Small intestine (tissue), 7 donors: ENCODE results near the gene F11R. TPM values are rescaled to one million over a fixed set of nuclear protein-coding genes. Genes with fewer than 3 reads are reported as not detected.
"Not testable (repeated sequence)": the region's sequence is repeated elsewhere in the genome, so short reads cannot be mapped to it uniquely, and the experiment has no call there.

ENCODE experiments used
- DNase-seq, 2 donors: peaks; one replicate each; pipeline versions ENCODE4 v3.0.0 to v3.0.0-alpha.2; 2013
- FAIRE-seq: peaks from 2 replicates; lab custom pipeline; 2012; peaks lifted over from hg19 to GRCh38; lab: Jason Lieb, UNC
- H3K27ac ChIP-seq, 3 donors: one replicate each; pipeline ENCODE4 v1.5.1; 2013; ENCODE audit warnings: low read length in 2 of 3, mild to moderate bottlenecking in 2 of 3, control low read depth in 1 of 3, inconsistent platforms in 1 of 3, low read depth in 1 of 3, moderate library complexity in 1 of 3
- H3K27me3 ChIP-seq, 3 donors: one replicate each; pipeline ENCODE4 v1.6.1; 2013; ENCODE audit warnings: low read length in 3 of 3, inconsistent platforms in 1 of 3; ENCODE audit not compliant: control insufficient read depth in 3 of 3, insufficient read depth in 3 of 3
- H3K36me3 ChIP-seq, 3 donors: one replicate each; pipeline ENCODE4 v1.6.1; 2013; ENCODE audit warnings: low read length in 3 of 3, inconsistent platforms in 1 of 3, low read depth in 1 of 3, mild to moderate bottlenecking in 1 of 3, moderate library complexity in 1 of 3; ENCODE audit not compliant: control insufficient read depth in 3 of 3, insufficient read depth in 2 of 3
- H3K4me1 ChIP-seq, 3 donors: one replicate each; pipeline ENCODE4 v1.6.1; 2013; ENCODE audit warnings: low read length in 2 of 3, inconsistent platforms in 1 of 3, low read depth in 1 of 3, mild to moderate bottlenecking in 1 of 3, moderate library complexity in 1 of 3; ENCODE audit not compliant: control insufficient read depth in 3 of 3, insufficient read depth in 2 of 3
- H3K4me3 ChIP-seq, 3 donors: one replicate each; pipeline ENCODE4 v1.5.1; 2013; ENCODE audit warnings: low read length in 3 of 3, control low read depth in 1 of 3, inconsistent platforms in 1 of 3, low read depth in 1 of 3, mild to moderate bottlenecking in 1 of 3, moderate library complexity in 1 of 3
- H3K9me3 ChIP-seq, 2 donors: one replicate each; pipeline ENCODE4 v1.6.1; 2013; ENCODE audit warnings: low read depth in 1 of 2, low read length in 1 of 2; ENCODE audit not compliant: control insufficient read depth in 2 of 2, insufficient read depth in 1 of 2
- WGBS, 3 donors: extraction: QIAGEN DNeasy Blood & Tissue Kit; methylation state at CpG; one replicate each; pipeline ENCODE4 v1.1.7; 2013; 5-methylcytosine and 5-hydroxymethylcytosine counted together
- polyA plus RNA-seq, 4 donors: library from polyadenylated mRNA; stranded (reverse) in 3 of 4; unstranded in 1 of 4; fragments of 200-250 nt in 3 of 4; fragments of 120-200 nt in 1 of 4; gene quantifications; one replicate each; pipeline versions ENCODE4 v1.2.1 to v1.2.3, GENCODE V29; 2013
- donor health status: healthy with polysubstance abuse.
- donor health status: control.
- donor health status: control.
- donor health status: Bipolar disorder and iron deficiency.
- donor health status: healthy.

Gene F11R
- polyA plus RNA-seq, 4 donors, result 30.2 to 188 (median 55.7) TPM

DNA sequence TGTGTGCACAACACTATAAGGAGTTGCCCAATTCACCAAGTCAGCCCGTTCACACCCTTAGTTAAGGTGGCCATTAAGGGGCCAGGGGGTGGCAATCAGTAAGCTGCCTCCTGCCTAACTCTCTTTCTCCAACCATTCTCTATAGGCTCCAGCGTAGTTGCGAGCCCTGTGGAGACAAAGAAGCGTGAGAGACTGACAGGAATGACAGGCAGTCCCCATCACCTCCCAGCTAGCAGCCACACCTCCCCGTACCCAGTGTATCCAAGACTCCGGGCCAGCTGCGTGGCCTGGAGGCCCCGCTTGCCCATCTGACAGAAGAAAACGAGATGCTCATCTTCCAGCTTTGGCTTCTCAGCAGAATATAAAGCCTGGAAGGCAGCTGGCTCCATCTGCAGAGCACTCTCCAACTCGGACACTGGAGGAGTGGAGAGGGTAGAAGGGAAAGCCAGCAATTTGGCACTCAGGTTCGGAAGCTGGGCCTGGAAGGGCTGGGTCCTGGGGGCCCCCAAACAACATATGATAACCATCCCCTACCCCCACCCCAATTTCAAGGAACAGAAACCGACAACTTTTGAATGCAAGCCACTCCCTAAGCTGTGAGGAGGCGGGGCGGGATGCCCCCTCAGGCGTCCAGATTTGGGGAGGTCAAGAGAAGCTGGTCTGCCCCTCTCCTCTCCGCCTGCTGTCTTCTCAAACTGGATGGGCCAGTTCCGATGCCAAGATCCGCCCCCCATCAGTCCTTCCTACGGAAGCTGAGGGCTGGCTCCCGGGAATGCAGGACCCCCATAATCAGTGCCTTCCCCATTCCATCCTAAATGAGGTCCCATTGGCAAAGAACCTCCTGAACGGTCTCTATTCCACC is 16.9 kb upstream of the F11R start:
- Histone ChIP-seq H3K27me3 (no peaks in the 10 kb centered on the region), H3K4me1 (peaks cover 0 to 18% (median 2%) of the 10 kb centered on the region in 3 donors), H3K27ac (peak overlapping the region; percentile 85 to 92 (median 89)), H3K9me3 (no peaks in the 10 kb centered on the region), H3K4me3 (peak overlapping the region; percentile 68 to 81 (median 69)), H3K36me3 (peaks cover 3 to 38% (median 21%) of the 10 kb centered on the region in 3 donors)
- FAIRE-seq (no peak), DNase-seq (peak in 1 of 2 donors; percentile 37)
- 19 to 49% (median 32%) methylated on average over 21 of the region's 21 CpGs for WGBS, 3 donors

DNA sequence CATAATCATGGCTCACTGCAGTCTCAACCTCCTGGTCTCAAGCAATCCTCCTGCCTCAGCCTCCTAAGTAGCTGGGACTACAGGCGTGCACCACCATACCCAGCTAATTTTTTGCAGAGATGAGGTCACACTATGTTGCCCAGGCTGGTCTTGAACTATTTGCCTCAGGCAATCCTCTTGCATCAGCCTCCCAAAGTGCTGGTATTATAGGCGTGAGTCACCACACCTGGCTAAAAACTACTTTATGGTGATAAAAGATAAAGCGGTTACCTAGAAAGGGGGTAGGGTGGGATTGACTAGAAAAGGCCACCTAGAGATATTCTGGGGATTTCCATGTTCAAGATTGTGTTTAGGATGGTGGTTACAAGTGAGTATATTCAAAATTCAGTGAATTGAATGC is 12.8 kb upstream of the F11R start:
- H3K4me1 ChIP-seq, result peaks cover 0 to 12% (median 2%) of the 10 kb centered on the region in 3 donors
- 92 to 96% (median 94%) methylated on average over 3 of the region's 3 CpGs for WGBS, 3 donors
- FAIRE-seq (no peak), DNase-seq (no peak)
- H3K9me3 ChIP-seq, result no peaks in the 10 kb centered on the region
- no peaks in the 10 kb centered on the region for H3K27me3 ChIP-seq
- H3K4me3 ChIP-seq, result no peak overlapping the region
- H3K36me3 ChIP-seq, result no peaks in the 10 kb centered on the region
- H3K27ac ChIP-seq, result no peak overlapping the region

DNA sequence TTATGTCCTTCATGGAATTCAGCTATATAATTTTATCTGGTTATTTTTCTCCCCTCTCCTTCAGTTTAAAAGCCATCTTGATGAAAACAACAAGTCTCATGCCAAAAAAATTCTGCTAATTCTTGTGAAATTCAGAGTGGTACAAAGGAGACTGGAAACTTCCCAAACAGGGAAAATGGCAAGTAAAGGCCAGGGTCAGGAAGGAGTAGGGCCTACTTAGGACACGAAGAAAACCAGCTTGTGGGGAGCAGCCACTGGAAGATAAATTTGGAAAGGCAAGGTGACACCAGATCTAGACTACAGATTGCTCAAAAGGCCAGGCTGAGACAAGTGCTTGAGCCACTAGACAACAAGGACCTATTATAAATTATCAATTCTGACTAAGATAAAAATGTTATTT is 11.5 kb upstream of the F11R start:
- DNase-seq (no peak), FAIRE-seq (no peak)
- Histone ChIP-seq H3K36me3 (no peaks in the 10 kb centered on the region), H3K9me3 (no peaks in the 10 kb centered on the region), H3K27ac (no peak overlapping the region), H3K4me3 (no peak overlapping the region), H3K4me1 (peaks cover 0 to 5% (median 0%) of the 10 kb centered on the region in 3 donors), H3K27me3 (no peaks in the 10 kb centered on the region)
- WGBS, 3 donors, result 82 to 100% (median 84%) methylated on average over 1 of the region's 1 CpG

DNA sequence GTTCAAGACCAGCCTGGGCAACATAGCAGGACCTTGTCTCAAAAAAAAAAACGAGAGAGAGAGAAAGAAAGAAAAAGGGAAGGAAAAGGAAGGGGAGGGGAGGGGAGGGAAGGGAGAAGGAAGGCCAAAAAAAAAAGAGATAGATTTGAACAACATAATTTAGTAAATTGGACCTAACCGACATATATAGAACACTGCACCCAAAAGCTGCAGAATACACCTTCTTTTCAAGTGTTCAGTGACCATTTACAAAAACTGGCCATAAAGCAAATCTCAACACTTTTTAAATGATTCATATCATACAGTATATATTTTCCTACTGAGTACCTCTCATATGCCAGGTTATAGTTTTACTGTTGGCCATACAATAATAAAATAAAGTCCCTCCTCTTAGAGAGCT is 10.9 kb upstream of the F11R start:
- DNase-seq (no peak), FAIRE-seq (no peak)
- no peaks in the 10 kb centered on the region for H3K27me3 ChIP-seq
- H3K4me1 ChIP-seq, result no peaks in the 10 kb centered on the region
- H3K9me3 ChIP-seq, result no peaks in the 10 kb centered on the region
- WGBS, 3 donors, result 73 to 86% (median 77%) methylated on average over 2 of the region's 2 CpGs
- no peak overlapping the region for H3K4me3 ChIP-seq
- H3K36me3 ChIP-seq, result no peaks in the 10 kb centered on the region
- no peak overlapping the region for H3K27ac ChIP-seq

DNA sequence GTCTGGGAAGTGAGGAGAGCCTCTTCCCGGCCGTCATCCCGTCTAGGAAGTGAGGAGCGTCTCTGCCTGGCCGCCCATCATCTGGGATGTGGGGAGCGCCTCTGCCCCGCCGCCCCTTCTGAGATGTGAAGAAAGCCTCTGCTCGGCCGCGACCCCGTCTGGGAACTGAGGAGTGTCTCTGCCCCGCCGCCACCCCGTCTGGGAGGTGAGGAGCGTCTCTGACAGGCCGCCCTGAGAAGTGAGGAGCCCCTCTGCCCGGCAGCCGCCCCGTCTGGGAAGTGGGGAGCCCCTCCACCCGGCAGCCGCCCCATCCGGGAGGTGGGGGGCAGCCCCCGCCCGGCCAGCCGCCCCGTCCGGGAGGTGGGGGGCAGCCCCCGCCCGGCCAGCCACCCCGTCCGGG is 8.5 kb upstream of the F11R start:
- 96 to 98% (median 97%) methylated on average over 21 to 32 of the region's 32 CpGs for WGBS, 3 donors
- H3K4me1 ChIP-seq, FAIRE-seq, H3K27ac ChIP-seq, H3K4me3 ChIP-seq, DNase-seq, H3K36me3 ChIP-seq, H3K9me3 ChIP-seq, H3K27me3 ChIP-seq: not testable (repeated sequence)

DNA sequence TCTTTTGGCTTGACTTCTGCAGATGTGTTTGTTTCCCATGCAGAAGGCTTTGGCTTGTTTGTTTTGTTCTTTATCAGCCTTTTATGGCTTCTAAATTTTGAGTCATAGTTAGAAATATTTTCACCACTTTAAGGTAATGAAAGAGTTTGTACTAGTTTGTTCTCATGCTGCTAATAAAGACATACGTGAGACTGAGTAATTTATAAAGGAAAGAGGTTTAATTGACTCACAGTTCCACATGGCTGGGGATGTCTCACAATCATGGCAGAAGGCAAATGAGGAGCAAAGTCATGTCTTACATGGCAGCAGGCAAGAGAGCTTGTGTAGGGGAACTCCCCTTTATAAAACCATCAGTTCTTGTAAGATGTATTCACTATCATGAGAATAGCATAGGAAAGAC is 6.0 kb upstream of the F11R start:
- H3K4me1 ChIP-seq, FAIRE-seq: not testable (repeated sequence)
- WGBS, 3 donors, result 24 to 43% (median 29%) methylated on average over 1 of the region's 1 CpG

DNA sequence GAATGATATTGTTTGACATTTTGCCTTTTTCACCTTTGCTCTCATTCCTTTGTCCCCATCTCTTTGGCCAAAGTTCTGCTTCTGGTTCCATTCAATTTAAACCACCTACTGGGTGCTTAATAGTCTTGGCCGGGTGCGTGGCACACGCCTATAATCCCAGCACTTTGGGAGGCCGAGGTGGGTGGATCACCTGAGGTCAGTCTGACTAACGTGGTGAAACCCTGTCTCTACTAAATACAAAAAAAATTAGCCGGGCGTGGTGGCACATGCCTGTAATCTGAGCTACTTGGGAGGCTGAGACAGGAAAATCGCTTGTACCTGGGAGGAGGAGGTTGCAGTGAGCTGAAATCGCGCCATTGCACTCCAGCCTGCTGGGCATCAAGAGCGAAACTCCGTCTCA is 1.5 kb upstream of the F11R start:
- H3K4me1 ChIP-seq, result peaks cover 0 to 19% (median 6%) of the 10 kb centered on the region in 3 donors
- FAIRE-seq, result not testable (repeated sequence)

More for the DNA sequence above, 6.0 kb upstream of the F11R start:
- H3K4me3 ChIP-seq, H3K9me3 ChIP-seq, H3K27me3 ChIP-seq, H3K27ac ChIP-seq, DNase-seq, H3K36me3 ChIP-seq: not testable (repeated sequence)

DNA sequence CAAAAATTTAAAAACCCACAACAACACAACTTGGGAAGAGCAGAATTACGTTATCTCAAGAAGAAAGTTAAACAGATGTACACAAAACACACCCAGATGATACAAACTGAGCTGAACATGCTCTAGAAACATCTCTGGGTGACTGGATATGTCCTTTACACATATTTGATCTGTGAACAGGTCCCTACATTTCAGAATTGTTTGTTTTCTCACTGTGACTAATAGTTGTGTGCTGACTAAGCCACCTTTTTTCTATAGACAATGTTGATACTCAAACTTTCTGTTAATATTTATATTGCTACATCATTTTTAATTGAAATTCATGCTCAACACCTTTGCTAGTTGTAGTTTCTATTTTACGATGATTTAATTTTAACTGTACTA is 1.0 kb upstream of the F11R start:
- no peak for FAIRE-seq
- 67 to 80% (median 73%) methylated on average over 2 of the region's 2 CpGs for WGBS, 3 donors

More for the DNA sequence above, 1.5 kb upstream of the F11R start:
- not testable (repeated sequence) for H3K27ac ChIP-seq, H3K9me3 ChIP-seq, H3K4me3 ChIP-seq, DNase-seq, H3K27me3 ChIP-seq, H3K36me3 ChIP-seq
- WGBS, 3 donors, result 82 to 88% (median 84%) methylated on average over 12 of the region's 12 CpGs

More for the DNA sequence above, 1.0 kb upstream of the F11R start:
- Histone ChIP-seq H3K4me1 (peaks cover 0 to 19% (median 6%) of the 10 kb centered on the region in 3 donors), H3K27ac (peak overlapping the region; percentile 85 to 98 (median 87)), H3K27me3 (peaks cover 0 to 3% (median 0%) of the 10 kb centered on the region in 3 donors), H3K36me3 (peaks cover 0 to 3% (median 0%) of the 10 kb centered on the region in 3 donors), H3K9me3 (no peaks in the 10 kb centered on the region), H3K4me3 (peak overlapping the region in 2 of 3 donors; percentile 61 to 63)
- no peak for DNase-seq
